22Rv1 (cell line): ENCODE data around the gene LY6G6C.
A peak's percentile ranks its signal among the peaks of the same experiment; 100 is the strongest.

Experiments
- H3K27ac ChIP-seq: fragments of 450-650 bp; 2 replicates; pipeline ENCODE4 v1.5.1; 2017
- ZFX ChIP-seq: fragments of 450-650 bp; IDR thresholded peaks from 2 replicates; pipeline ENCODE4 v1.6.1; 2017; ENCODE audit warnings: antibody characterized with exemption, borderline replicate concordance
- TF ChIP-seq, protein P1 (sequence below): fragments of 450-650 bp; IDR thresholded peaks from 2 replicates; pipeline ENCODE4 v1.5.1; 2017; ENCODE audit warnings: mild to moderate bottlenecking

Gene LY6G6C

DNA sequence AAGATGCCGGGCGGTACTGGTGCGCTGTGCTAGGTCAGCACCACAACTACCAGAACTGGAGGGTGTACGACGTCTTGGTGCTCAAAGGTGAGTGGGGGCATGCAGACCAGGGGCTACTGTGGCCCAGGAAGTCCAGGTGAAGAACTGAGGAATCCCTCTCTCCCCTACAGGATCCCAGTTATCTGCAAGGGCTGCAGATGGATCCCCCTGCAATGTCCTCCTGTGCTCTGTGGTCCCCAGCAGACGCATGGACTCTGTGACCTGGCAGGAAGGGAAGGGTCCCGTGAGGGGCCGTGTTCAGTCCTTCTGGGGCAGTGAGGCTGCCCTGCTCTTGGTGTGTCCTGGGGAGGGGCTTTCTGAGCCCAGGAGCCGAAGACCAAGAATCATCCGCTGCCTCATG is 13.8 kb downstream of the LY6G6C start:
- TF ChIP-seq, protein P1, sequence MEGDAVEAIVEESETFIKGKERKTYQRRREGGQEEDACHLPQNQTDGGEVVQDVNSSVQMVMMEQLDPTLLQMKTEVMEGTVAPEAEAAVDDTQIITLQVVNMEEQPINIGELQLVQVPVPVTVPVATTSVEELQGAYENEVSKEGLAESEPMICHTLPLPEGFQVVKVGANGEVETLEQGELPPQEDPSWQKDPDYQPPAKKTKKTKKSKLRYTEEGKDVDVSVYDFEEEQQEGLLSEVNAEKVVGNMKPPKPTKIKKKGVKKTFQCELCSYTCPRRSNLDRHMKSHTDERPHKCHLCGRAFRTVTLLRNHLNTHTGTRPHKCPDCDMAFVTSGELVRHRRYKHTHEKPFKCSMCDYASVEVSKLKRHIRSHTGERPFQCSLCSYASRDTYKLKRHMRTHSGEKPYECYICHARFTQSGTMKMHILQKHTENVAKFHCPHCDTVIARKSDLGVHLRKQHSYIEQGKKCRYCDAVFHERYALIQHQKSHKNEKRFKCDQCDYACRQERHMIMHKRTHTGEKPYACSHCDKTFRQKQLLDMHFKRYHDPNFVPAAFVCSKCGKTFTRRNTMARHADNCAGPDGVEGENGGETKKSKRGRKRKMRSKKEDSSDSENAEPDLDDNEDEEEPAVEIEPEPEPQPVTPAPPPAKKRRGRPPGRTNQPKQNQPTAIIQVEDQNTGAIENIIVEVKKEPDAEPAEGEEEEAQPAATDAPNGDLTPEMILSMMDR = no peak
- no peak for TF ChIP-seq ZFX
- no peak overlapping the region for H3K27ac ChIP-seq

GRCh38 chr6:31706599-31706998 is 14.9 kb downstream of the LY6G6C start, which contains the start of gene LY6G6F:
LY6G6F (plus strand) TSS chr6:31706866; CDS start chr6:31706907, 41 bp downstream.
- no peak for TF ChIP-seq ZFX
- TF ChIP-seq, protein P1 = no peak

DNA sequence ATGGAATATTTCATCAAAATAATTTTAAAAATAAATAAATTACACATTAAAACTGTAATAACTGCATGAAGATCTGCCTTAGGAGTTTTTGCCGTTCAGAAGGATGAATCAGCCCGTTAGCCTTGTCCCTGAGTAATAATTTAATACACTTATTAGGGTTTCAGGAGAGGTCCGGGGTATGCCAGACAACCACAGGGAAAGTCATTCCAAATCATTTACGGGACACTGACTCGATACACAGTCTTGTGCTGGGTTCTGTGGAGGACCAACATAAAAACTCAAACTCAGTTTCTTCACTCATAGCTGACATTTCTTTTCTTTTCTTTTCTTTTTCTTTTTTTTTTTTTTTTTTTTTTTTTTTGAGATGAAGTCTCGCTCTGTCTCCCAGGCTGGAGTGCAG is 15.6 kb downstream of the LY6G6C start:
- no peak for TF ChIP-seq ZFX
- TF ChIP-seq, protein P1 = no peak
- no peak overlapping the region for H3K27ac ChIP-seq

More at GRCh38 chr6:31706599-31706998, 14.9 kb downstream of the LY6G6C start, which contains the start of gene LY6G6F:
- no peak within 1 kb of the TSS for H3K27ac ChIP-seq

DNA sequence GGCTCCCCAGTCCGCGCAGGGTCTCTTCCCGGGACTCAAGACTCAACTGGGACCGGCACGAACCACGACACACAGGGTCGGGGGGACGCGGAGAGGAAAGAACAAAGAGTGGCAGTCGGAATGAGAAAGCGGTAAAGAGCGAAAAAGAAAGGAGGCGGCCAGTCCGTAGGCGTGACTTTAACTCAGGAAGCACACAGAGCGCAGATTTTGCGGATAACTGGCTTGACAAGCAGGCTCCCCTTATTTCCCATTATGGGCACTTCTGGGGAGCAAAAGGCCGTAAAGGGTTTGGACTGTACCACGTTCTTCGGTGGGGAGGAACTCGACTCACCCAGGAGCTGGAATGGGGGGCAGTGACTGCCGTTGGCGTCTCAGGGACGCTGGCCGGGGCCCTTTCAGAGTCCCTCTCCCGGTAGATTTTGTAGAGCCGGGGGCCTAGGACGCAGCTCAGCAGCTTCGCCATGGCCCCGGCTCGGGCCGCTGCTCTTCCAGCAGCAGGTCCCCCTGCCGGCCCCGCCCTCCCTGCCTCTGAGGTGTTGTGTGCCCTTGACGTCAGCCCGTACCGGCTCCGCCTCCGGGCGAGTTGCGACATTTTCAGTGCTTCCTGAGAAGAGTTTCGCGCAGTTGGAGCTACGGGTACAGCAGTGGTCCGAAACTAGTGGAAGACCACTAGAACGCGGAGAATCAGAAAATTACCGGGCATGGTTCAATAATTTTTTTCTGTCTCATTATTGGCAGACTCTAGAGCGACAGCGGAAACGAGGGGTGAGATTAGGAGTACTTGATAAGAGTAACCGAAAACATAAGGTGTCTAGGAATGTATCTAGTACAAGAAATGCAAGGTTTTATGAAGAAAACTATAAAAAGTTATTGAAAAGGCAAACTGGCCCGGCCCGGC is 18.5 kb downstream of the LY6G6C start, which contains the start of gene ABHD16A:
ABHD16A (minus strand) TSS at position 506 of the 898 bp plus-strand sequence; CDS start at position 463, 43 bp downstream.
- no peak for TF ChIP-seq ZFX
- TF ChIP-seq, protein P1 = no peak
- peak within 1 kb of the TSS; percentile 72 for H3K27ac ChIP-seq

GRCh38 chr6:31702405-31702818 is 19.1 kb downstream of the LY6G6C start:
- TF ChIP-seq, protein P1 = no peak
- no peak for TF ChIP-seq ZFX
- H3K27ac ChIP-seq = peak overlapping the region; percentile 72

DNA sequence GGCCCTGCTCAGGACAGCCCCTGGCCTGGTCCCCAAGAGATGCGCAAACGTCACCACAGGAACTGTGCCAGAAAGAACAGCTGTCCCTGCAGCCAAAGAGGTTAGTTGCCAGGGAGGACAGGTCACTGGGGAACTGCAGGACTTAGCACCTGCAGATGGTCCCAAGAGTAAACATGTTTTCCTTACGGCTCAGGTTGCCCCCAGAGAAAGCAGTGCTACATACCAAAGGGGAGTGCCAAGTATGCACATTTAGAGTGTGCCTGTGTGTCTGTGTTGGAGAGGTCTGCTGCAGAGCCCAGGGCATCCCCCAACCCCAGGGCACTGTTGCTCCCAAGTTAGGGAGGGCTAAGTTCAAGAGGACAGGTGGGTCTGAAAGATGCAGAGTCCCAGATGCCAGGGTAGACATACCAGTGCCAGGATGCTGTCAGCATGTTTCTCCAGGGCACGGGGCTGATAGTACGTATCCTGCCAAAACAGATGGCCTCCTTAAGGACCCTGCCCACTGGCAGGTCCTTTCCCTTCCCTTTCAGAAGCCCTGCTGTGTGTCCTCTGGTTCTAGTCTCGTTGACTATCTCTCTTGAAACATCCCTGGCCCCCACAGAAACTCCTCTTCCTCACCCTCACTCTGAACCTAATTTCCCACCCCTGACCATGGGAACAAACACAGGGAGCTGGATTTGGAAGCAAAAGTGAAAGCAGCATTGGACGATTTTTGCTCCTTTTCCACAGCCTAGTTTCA is 19.7 kb downstream of the LY6G6C start:
- TF ChIP-seq, protein P1 = no peak
- peak overlapping the region; percentile 72; the same call in 1 of the 2 replicates for H3K27ac ChIP-seq
